Hepatocyte (in vitro differentiated cells): ENCODE data around the gene SERINC2. TPM values are rescaled to one million over a fixed set of nuclear protein-coding genes. Genes with fewer than 3 reads are reported as not detected.

Experiments used
- DNase-seq: peaks from one replicate; pipeline ENCODE4 v3.0.0-alpha.2; 2016; ENCODE audit warnings: low spot score
- H2AFZ ChIP-seq: fragments of 200-600 bp; sonication (generic); 2 replicates; pipeline ENCODE4 v1.6.0; 2016; ENCODE audit warnings: antibody characterized with exemption, mild to moderate bottlenecking
- H3K27ac ChIP-seq: fragments of 200-600 bp; sonication (generic); 2 replicates; pipeline ENCODE4 v1.5.1; 2016; ENCODE audit warnings: mild to moderate bottlenecking
- H3K27me3 ChIP-seq: fragments of 200-600 bp; sonication (generic); 2 replicates; pipeline ENCODE4 v1.6.1; 2016
- H3K36me3 ChIP-seq: fragments of 200-600 bp; sonication (generic); replicated peaks from 2 replicates; pipeline ENCODE4 v1.5.1; 2016; ENCODE audit warnings: low read depth; ENCODE audit not compliant: insufficient read depth
- H3K4me1 ChIP-seq: fragments of 200-600 bp; sonication (generic); 2 replicates; pipeline ENCODE4 v1.5.1; 2016; ENCODE audit warnings: mild to moderate bottlenecking, moderate library complexity; ENCODE audit not compliant: insufficient read depth
- H3K4me2 ChIP-seq: fragments of 200-600 bp; sonication (generic); 2 replicates; pipeline ENCODE4 v1.6.0; 2016
- H3K4me3 ChIP-seq: fragments of 200-600 bp; sonication (generic); 2 replicates; pipeline ENCODE4 v1.5.1; 2016; ENCODE audit warnings: mild to moderate bottlenecking
- H3K79me2 ChIP-seq: fragments of 200-600 bp; sonication (generic); 2 replicates; pipeline ENCODE4 v1.6.0; 2017; ENCODE audit warnings: mild to moderate bottlenecking
- H3K9me2 ChIP-seq: fragments of 200-600 bp; sonication (generic); replicated peaks from 2 replicates; pipeline ENCODE4 v1.6.0; 2017; ENCODE audit warnings: mild to moderate bottlenecking; ENCODE audit not compliant: insufficient read depth
- H3K9me3 ChIP-seq: fragments of 200-600 bp; sonication (generic); 2 replicates; pipeline ENCODE4 v1.5.1; 2016; ENCODE audit warnings: low read depth, mild to moderate bottlenecking
- H4K20me1 ChIP-seq: fragments of 200-600 bp; sonication (generic); 2 replicates; pipeline ENCODE4 v1.6.0; 2016; ENCODE audit warnings: mild to moderate bottlenecking; ENCODE audit not compliant: insufficient read depth, poor library complexity, severe bottlenecking
- CTCF ChIP-seq: fragments of 200-600 bp; sonication (generic); IDR thresholded peaks from 2 replicates; pipeline ENCODE4 v1.5.1; 2016; ENCODE audit warnings: antibody characterized with exemption, mild to moderate bottlenecking; ENCODE audit not compliant: poor library complexity
- EZH2 ChIP-seq: fragments of 200-600 bp; sonication (generic); IDR thresholded peaks from 2 replicates; pipeline ENCODE4 v1.6.1; 2016; ENCODE audit warnings: antibody characterized with exemption, mild to moderate bottlenecking, borderline replicate concordance
- EZH2phosphoT487 ChIP-seq: fragments of 200-600 bp; sonication (generic); IDR thresholded peaks from one replicate; pipeline ENCODE4 v1.6.1; 2018; ENCODE audit warnings: antibody characterized with exemption, mild to moderate bottlenecking, low read depth, moderate library complexity; ENCODE audit not compliant: unreplicated experiment, severe bottlenecking
- WGBS: methylation state at CpG from one replicate; pipeline ENCODE4 v1.1.6; 2016; ENCODE audit warnings: low lambda C conversion rate; ENCODE audit errors: missing lambda C conversion rate; 5-methylcytosine and 5-hydroxymethylcytosine counted together
- polyA plus RNA-seq: library from polyadenylated mRNA; unstranded; fragments of >200 nt; fragmentation: Nextera tagmentation; extraction: Ambion mirVana; gene quantifications from 2 replicates; pipeline ENCODE4 v1.2.1, GENCODE V29; 2016
- total RNA-seq: library from RNA; depleted of rRNA; stranded (reverse); fragments of >200 nt; gene quantifications from 2 replicates; pipeline ENCODE4 v1.2.3, GENCODE V29; 2014

Gene SERINC2
- total and polyA plus RNA-seq, 2 experiments from 2014 or later = 53.6 to 164 TPM

- no peak overlapping the region for H2AFZ ChIP-seq
- H3K9me3 ChIP-seq = no peaks in the 10 kb centered on the region
- H3K4me2 ChIP-seq = no peak overlapping the region
- no peaks in the 10 kb centered on the region for H3K36me3 ChIP-seq
- peaks cover 15% of the 10 kb centered on the region for H3K4me1 ChIP-seq
- H3K4me3 ChIP-seq = no peak overlapping the region
- H3K27ac ChIP-seq = no peak overlapping the region
- peaks cover 2% of the 10 kb centered on the region for H4K20me1 ChIP-seq
- no peaks in the 10 kb centered on the region for H3K9me2 ChIP-seq
- TF ChIP-seq EZH2phosphoT487 = no peak
- no peak for TF ChIP-seq CTCF
- TF ChIP-seq EZH2 = no peak
- DNase-seq = no peak
- 92% methylated on average over 5 of the region's 5 CpGs for WGBS
- no peaks in the 10 kb centered on the region for H3K27me3 ChIP-seq
- H3K79me2 ChIP-seq = peaks cover 34% of the 10 kb centered on the region
Measured at GRCh38 chr1:31420716-31421115, 7.7 kb downstream of the SERINC2 start.

DNA sequence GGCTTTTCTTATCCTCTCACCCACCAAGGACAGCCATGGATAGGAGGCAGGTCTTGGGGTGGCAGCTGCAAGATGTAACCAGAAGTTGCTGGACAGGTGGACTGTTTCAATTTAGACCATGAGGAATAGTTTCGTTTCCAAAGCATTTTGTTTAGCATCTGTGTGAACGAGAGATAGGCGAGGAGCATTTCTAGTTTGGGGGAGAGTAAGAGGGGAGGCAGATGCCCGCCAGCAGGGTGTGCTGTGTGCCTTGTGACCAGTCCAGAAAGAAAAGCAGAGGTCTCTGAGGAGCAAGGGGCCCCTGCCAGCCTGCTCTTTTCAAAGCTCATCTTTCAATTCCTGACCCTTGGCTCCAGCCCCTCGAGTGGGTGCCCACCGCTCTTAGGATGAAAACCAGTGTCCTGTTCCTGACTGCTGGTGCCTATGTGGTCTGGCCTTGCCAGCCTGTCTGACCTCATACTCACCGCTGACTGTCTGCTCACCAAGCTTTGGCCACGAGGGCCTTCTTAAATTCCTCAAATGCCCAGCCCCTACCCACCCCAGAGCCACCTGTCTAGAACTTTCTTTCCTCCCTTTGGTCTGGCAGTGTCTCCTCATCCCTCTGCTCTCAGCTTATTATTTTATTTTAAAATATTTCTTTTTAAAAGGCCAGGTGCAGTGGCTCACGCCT is 8.5 kb downstream of the SERINC2 start:
- TF ChIP-seq CTCF (peak; percentile 28), EZH2phosphoT487 (no peak), EZH2 (no peak)
- H3K4me1 ChIP-seq = peaks cover 14% of the 10 kb centered on the region
- no peak overlapping the region for H3K4me3 ChIP-seq
- peak overlapping the region; percentile 85 for H3K27ac ChIP-seq
- peaks cover 27% of the 10 kb centered on the region for H3K79me2 ChIP-seq
- H3K9me3 ChIP-seq = no peaks in the 10 kb centered on the region
- DNase-seq = no peak
- WGBS = 59% methylated on average over 9 of the region's 9 CpGs
- H4K20me1 ChIP-seq = peaks cover 2% of the 10 kb centered on the region
- H3K9me2 ChIP-seq = no peaks in the 10 kb centered on the region
- H3K27me3 ChIP-seq = no peaks in the 10 kb centered on the region
- no peak overlapping the region for H2AFZ ChIP-seq
- H3K36me3 ChIP-seq = no peaks in the 10 kb centered on the region
- H3K4me2 ChIP-seq = no peak overlapping the region

GRCh38 chr1:31422505-31423319 is 9.7 kb downstream of the SERINC2 start:
- 47% methylated on average over 15 of the region's 15 CpGs for WGBS
- Histone ChIP-seq H3K4me3 (no peak overlapping the region), H3K27ac (peak overlapping the region; percentile 85), H3K9me3 (no peaks in the 10 kb centered on the region), H3K4me2 (no peak overlapping the region), H3K36me3 (no peaks in the 10 kb centered on the region), H2AFZ (no peak overlapping the region), H3K27me3 (no peaks in the 10 kb centered on the region), H4K20me1 (peaks cover 2% of the 10 kb centered on the region), H3K9me2 (no peaks in the 10 kb centered on the region), H3K4me1 (peaks cover 14% of the 10 kb centered on the region), H3K79me2 (peaks cover 27% of the 10 kb centered on the region)
- TF ChIP-seq CTCF (peak; percentile 93), EZH2phosphoT487 (no peak)
- peak; percentile 90 for DNase-seq
